ENCODE results near the gene ZNHIT6.
"Not testable (repeated sequence)": the region's sequence is repeated elsewhere in the genome, so short reads cannot be mapped to it uniquely, and the experiment has no call there.

The ZNHIT6 gene, protein sequence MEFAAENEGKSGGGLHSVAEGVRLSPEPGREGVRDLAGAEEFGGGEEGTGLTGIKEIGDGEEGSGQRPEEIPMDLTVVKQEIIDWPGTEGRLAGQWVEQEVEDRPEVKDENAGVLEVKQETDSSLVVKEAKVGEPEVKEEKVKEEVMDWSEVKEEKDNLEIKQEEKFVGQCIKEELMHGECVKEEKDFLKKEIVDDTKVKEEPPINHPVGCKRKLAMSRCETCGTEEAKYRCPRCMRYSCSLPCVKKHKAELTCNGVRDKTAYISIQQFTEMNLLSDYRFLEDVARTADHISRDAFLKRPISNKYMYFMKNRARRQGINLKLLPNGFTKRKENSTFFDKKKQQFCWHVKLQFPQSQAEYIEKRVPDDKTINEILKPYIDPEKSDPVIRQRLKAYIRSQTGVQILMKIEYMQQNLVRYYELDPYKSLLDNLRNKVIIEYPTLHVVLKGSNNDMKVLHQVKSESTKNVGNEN

DNA sequence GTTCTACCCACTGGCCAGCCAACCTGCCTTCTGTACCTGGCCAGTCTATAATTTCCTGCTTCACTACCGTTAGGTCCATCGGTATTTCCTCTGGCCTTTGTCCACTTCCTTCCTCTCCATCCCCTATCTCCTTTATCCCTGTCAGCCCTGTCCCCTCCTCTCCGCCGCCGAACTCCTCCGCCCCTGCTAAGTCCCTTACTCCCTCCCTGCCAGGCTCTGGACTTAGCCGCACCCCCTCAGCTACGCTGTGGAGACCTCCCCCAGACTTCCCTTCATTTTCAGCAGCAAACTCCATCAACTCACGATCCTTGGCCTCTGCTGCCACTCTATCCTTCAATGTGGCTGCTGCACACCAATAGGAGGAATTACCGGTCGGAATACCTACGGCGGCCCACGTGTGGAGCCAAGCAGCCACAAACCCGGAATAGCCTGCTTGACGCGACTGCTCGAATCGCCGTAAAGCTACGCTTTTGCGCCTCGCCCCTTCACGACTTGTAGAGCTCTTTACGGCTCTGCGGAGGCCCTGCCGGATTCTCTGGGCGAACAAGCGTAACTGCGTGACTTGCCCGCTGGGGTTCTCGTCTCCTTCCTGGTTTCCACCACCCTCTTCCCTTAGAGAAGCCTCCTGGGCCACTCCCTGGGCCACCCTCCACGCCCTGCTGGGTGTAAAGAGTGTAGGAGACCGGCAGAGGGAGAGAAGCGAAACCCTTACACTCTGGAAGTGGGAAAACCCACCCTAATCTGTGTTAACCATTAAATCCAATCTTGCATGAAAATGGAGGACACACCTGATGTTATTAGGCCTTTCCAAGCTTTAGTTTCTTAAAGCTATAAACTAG is at the start of gene ZNHIT6:
Gene ZNHIT6 (minus strand): TSS at position 444 of the 839 bp plus-strand sequence. CDS start 149 bp downstream, at position 295.
- TF ChIP-seq, protein P1, sequence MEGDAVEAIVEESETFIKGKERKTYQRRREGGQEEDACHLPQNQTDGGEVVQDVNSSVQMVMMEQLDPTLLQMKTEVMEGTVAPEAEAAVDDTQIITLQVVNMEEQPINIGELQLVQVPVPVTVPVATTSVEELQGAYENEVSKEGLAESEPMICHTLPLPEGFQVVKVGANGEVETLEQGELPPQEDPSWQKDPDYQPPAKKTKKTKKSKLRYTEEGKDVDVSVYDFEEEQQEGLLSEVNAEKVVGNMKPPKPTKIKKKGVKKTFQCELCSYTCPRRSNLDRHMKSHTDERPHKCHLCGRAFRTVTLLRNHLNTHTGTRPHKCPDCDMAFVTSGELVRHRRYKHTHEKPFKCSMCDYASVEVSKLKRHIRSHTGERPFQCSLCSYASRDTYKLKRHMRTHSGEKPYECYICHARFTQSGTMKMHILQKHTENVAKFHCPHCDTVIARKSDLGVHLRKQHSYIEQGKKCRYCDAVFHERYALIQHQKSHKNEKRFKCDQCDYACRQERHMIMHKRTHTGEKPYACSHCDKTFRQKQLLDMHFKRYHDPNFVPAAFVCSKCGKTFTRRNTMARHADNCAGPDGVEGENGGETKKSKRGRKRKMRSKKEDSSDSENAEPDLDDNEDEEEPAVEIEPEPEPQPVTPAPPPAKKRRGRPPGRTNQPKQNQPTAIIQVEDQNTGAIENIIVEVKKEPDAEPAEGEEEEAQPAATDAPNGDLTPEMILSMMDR (conservative IDR thresholded peaks at IDR 0.05) = peak; percentile 40
- peak within 1 kb of the TSS; percentile 80 for H3K27ac ChIP-seq

DNA sequence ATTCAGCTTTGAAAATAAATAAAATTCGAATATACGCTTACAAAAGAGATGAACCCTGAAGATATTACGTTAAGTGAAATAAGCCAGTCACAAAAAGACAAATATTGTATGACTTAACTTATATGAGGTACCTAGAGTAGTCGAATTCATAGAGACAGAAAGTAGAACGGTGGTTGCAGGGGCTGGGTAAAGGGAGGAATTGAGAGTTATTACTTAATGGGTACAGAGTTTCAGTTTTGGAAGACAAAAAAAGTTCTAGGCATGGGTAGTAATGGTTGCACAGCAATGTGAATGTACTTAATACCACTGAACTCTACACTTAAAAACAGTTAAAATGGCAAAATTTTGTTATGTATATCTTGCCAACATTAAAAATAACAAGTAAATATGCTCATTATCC is 48.6 kb upstream of the ZNHIT6 start:
- no peak overlapping the region for H3K27ac ChIP-seq
- TF ChIP-seq, protein P1 (conservative IDR thresholded peaks at IDR 0.05) = no peak

DNA sequence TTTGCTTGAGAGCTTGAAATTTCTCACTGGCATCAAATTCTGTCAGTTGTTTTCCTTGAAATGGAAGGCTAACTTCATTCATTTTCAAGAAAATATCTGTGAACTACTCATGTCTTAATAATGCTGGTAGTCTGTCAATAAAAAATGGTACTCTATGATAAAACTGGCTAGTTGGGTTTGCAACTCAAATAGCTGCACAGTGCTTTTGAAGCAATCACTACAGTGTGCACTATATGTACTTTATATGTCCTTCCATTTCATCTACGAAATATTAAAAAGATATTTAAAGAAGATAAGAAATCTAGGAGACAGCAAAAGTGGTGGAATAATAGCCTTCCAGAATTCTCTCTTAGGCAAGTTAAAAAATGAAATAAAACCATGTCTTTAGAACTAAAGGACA is 39.9 kb upstream of the ZNHIT6 start:
- H3K27ac ChIP-seq = no peak overlapping the region
- TF ChIP-seq, protein P1 (conservative IDR thresholded peaks at IDR 0.05) = no peak

DNA sequence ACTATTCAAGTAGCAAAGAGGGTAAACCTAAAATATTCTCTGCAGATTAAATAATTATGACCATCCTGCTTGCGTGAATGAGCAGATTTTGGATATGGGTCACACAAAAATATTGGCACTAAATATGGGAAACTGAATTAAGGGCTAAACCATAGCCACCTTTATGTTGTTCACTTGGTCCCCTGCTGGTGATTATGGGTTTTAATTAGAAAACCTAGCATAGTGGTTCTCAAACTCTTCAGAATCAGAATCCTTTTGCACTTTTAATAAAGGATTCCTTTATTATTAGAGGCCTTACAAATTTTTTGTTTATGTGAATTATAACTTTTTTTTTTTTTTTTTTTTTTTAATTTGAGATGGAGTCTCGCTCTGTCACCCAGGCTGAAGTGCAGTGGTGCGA is 38.5 kb upstream of the ZNHIT6 start:
- H3K27ac ChIP-seq = no peak overlapping the region
- TF ChIP-seq, protein P1 (conservative IDR thresholded peaks at IDR 0.05) = no peak; the same call in 1 of the 2 replicates

DNA sequence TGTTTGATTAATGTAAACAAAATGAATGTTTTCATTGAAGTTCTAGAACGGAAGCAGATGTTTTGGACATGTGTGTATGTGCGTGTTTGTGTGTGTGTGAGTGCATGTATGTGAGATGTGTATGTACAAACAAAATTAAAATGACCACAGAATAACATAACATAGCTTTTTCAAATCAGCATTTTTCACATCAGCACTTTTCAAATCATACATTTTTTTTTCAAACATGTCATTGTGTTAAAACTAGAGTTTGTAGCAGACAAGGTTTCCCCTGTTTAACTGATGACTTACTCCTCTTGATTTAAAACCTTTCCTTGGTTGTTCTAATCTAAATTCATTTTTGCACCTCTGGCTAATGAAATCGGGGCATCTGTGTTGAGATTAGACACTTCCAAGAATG is 35.6 kb upstream of the ZNHIT6 start:
- no peak overlapping the region for H3K27ac ChIP-seq
- TF ChIP-seq, protein P1 (conservative IDR thresholded peaks at IDR 0.05) = no peak

DNA sequence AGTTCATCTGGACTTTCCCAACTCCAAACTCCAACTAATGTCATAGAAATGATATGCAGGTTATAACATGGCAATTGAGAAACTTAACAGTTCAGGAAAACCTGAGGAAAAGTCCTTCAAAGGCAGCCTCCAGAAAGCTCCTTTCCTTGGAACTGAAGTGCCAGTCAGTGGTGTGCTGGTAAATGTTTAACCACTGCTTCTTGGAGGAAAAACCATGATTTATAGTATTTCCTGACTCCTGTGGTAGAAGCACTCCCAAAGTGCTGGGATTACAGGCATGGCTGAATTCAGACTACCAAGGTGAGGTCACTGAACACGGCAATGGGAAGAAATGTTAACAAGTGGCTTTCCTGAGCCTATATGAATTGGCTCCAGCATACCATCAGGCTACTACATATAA is 26.7 kb upstream of the ZNHIT6 start:
- H3K27ac ChIP-seq = no peak overlapping the region
- TF ChIP-seq, protein P1 (conservative IDR thresholded peaks at IDR 0.05) = no peak

DNA sequence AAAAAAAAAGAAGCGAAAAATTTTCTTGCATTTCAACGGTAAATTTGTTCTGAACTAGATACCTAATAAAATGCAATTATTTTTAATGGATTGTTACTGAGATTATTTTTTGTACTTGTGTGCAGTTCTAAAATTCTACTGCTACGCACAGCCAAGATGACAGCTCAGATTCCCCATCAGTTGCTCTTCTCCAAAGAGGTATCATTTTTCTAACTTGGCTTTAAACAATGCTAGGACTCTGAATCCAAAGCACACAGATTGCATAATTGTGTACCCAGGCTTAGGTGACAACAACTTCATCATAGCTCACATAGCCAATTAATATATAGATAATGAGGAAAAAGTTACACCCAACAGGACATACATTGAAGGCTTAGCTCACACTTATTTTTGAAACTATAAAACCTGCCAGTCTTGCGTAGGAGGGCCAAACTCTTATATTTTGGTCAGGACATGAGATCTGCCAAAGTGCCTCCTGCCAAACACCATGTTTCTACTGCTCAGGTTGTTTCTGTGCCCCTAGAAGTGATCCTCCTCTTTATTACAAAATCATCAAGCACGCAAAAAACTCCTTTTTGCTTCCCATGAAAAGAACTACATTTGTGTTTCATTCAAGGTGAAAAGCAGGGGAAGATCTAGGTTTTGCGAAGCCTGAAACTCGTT is 10.6 kb upstream of the ZNHIT6 start:
- H3K27ac ChIP-seq = no peak overlapping the region
- TF ChIP-seq, protein P1 (conservative IDR thresholded peaks at IDR 0.05) = no peak

DNA sequence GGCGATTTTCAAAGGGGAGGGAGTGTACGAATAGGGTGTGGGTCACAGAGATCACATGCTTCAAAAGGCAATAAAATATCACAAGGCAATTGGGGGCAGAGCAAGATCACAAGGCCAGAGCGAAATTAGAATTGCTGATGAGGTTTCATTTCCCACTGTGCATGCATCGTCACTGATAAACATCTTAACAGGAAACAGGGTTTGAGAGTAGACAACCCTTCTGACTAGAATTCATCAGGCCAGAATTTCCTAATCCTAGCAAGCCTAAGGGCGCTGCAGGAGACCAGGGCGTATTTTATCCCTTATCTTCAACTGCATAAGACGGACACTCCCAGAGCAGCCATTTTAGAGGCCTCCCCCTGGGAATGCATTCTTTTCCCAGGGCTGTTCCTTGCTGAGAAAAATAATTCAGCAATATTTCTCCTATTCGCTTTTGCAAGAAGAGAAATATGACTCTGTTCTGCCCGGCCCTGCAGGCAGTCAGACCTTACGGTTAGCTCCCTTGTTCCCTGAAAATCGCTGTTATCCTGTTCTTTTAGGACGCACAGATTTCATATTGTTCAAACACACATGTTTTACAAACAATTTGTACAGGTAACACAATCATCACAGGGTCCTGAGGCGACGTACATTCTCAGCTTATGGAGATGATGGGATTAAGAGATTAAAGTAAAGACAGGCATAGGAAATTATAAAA is 6.3 kb upstream of the ZNHIT6 start:
- H3K27ac ChIP-seq = not testable (repeated sequence)

Data from VCaP (cell line).